NCI-H2227 (cell line): ENCODE results near the gene CGRRF1.

Experiments
- DNase-seq: peaks from one replicate; lab custom pipeline; 2025; ENCODE audit not compliant: unreplicated experiment; lab: John Stamatoyannopoulos, UW

Gene CGRRF1

GRCh38 chr14:54538055-54538454 is 28.3 kb downstream of the CGRRF1 start:
- no peak for DNase-seq

- no peak for DNase-seq
These were observed 37.9 kb downstream of the CGRRF1 start for GRCh38 chr14:54547583-54547982.

- no peak for DNase-seq
These were observed 38.8 kb downstream of the CGRRF1 start for GRCh38 chr14:54548491-54548890.

DNA sequence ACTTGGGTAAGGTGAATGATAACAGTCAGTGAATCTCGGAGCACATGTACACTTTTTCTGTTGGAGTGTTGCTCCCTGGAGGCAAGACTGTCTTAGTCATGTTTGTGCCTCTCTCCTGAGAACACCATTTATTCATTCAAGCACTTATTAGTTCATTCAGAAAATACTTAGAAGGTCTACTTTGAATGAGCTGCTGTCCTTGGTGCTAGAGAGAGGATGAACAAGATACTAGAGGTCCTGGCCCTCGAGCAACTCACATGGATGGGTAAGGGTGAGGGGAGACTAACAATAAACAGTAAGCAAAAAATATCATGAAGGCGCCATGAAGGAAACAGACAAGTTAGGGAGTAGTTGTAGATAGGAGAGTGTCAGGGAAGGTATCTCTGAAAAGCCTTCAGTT is 40.2 kb downstream of the CGRRF1 start:
- DNase-seq = no peak

DNA sequence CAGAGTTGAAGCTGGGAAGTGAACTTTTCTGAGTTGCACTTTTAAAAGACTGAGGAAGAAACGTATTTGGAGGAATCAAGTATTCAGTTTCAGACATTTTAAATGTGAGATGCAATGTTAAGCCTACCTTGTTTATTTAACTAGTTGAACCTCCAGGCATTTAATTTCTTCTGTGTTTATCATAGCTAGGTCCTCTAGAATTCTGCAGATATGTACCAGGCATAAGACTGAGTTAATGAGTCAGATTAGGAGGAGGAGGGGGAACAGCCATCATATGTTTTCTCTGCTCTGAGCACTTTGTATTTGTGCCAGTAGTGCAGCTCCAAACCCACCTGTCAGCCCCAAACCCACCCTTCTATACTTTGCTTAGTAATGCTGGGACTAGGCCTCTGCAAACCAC is 40.8 kb downstream of the CGRRF1 start:
- DNase-seq = no peak

GRCh38 chr14:54554401-54554800 is 44.7 kb downstream of the CGRRF1 start:
- DNase-seq = no peak

DNA sequence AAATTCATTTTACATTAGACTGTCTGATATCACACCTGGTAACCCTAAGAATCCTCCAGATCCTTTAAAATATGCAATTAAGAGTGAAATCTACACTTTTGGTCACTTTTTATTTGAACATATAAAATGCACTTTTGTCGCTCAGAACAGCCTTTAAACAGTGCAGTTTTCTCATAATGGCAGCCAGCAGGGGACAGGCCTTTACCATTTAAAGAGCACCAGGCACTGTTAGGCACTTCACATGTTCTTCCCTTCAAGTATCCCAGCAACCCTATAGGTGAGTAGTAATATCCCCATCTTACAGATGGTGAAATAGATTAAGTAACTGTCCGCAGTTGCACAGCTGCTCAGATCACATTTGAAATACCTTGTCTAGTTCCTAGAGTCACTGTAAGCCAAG is 45.9 kb downstream of the CGRRF1 start:
- DNase-seq = no peak

DNA sequence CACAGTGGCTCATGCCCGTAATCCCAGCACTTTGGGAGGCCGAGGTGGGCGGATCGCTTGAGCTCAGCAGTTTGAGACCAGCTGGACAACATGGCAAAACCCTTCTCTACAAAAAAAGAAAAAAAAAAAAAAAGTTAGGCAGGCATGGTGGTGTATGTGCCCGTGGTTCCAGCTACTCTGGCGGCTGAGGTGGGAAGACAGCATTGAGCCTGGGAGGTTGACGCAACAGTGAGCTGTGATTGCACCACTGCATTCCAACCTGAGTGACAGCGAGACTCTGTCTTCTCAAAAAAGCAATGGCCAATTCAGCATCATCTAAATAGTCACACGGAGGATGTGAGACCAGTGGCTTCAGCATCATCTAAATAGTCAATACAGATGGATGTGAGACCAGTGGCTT is 46.8 kb downstream of the CGRRF1 start:
- DNase-seq = no peak

GRCh38 chr14:54562334-54562733 is 52.6 kb downstream of the CGRRF1 start:
- DNase-seq = no peak

- DNase-seq = peak; percentile 49
These were observed 54.6 kb downstream of the CGRRF1 start for GRCh38 chr14:54564071-54564867.

- DNase-seq = peak; percentile 48
These were observed 55.4 kb downstream of the CGRRF1 start for GRCh38 chr14:54564868-54565784.

GRCh38 chr14:54565785-54566409 is 56.2 kb downstream of the CGRRF1 start:
- peak; percentile 81 for DNase-seq

- peak; percentile 72 for DNase-seq
These were observed 56.9 kb downstream of the CGRRF1 start, which contains the start of gene SAMD4A for GRCh38 chr14:54566410-54567223. TSS of gene SAMD4A (plus strand) at chr14:54567128. CDS start at chr14:54567917, 789 bp downstream.

DNA sequence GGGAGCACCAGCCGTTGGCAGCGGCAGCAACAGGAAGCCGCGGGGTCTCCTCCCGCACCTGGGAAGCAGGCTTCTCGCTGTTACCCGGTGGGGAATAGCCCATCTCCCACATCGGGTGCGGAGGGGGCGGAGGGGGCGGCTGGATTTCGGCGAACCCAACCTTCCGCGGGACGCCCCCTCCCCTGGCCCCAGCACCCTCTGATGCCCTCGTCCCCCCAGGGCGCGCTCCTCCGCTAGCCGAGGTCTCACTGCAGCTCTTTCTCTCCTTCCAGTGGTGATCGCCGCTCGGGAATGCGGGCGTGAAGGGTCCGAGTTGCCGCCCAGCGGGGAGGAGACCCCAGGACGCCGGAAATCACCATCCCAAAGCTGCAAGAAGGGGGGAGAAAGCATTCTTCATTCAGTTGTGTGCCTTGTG is 57.5 kb downstream of the CGRRF1 start:
- peak; percentile 46 for DNase-seq

DNA sequence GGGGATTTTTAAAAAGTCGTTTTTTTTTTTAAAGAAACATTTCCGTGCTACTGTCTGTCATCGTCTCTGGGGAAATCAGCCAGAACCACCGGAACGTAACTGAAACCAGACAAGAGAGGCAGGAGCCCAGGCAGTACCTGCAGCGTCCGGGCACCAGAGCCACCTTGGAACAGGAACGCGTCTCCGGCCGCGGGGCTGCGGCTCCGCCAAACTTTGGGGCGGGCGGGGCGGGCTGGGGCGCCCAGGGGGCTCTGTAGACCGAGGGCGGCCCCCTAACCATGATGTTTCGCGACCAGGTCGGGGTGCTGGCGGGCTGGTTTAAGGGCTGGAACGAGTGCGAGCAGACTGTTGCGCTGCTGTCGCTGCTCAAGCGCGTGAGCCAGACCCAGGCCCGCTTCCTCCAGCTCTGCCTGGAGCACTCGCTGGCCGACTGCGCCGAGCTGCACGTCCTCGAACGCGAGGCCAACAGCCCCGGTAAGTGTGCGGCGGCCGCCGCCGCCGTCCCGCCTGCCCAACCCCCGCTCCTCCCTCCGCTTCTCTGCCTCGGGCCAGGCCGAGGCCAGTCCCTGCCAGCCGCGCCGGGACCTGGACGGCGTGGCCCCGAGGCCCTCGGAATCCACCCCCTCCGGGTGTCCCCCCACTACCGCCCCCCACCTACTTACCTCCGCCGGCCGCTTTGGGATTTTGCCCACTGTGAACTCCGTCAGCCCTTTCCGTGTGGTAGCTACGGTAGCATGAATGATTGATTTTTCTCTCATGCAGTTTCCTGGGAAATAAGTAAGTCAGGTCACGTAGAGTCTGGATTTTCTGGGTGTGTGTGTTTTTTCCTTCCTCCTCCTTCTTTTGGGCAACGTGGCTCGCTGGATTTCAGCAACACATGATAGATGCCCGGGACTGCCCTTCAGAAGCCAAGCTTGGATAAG is 58.2 kb downstream of the CGRRF1 start:
- DNase-seq = peak; percentile 55

- no peak for DNase-seq
These were observed 59.3 kb downstream of the CGRRF1 start for GRCh38 chr14:54568821-54569595.

GRCh38 chr14:54570047-54570446 is 60.3 kb downstream of the CGRRF1 start:
- no peak for DNase-seq

GRCh38 chr14:54570631-54571415 is 61.1 kb downstream of the CGRRF1 start:
- DNase-seq = no peak
